ELF-1 (cell line): ENCODE results near the gene TMEM243.
A peak's percentile ranks its signal among the peaks of the same experiment; 100 is the strongest.
"Not testable (repeated sequence)": the region's sequence is repeated elsewhere in the genome, so short reads cannot be mapped to it uniquely, and the experiment has no call there.

Experiments used
- DNase-seq: peaks from one replicate; pipeline ENCODE4 v3.0.0-alpha.2; 2016; ENCODE audit warnings: low read depth, low spot score

TMEM243 gene

GRCh38 chr7:87219545-87220025 lies at the start of gene TMEM243:
TMEM243 (minus strand) TSS chr7:87219732; CDS start chr7:87219503, 229 bp downstream.
- peak; percentile 56 for DNase-seq

DNA sequence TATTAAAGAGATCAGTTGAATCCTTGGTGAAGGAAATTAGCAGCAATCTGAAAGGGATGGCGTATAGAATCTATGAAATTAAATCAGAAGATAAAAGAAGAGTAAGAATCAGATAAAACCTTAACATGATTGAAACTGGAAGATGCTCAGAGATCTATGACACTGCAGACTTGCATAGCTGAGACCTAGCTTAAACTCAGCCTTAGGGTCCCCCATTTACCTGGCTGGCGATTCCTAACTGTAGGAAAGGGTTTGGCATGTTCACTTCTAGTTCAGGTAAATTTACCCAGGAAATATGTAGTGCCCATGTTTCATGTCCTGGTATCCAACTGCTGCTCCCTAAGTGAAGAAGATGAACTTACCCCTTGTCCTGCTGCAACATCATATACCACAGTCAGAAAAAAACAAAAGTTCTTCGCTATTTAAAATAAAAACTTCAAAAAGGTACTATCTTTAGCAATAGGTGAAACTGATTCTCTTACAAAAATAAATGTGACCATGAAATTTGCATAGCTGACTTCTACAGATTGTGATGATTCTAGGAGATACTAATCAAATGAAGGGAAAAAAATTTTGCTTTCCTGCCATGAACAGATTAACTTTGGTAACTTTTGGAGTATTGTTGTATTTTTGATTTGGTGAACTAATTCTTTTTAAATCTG lies 47.8 kb upstream of the TMEM243 start:
- no peak for DNase-seq

DNA sequence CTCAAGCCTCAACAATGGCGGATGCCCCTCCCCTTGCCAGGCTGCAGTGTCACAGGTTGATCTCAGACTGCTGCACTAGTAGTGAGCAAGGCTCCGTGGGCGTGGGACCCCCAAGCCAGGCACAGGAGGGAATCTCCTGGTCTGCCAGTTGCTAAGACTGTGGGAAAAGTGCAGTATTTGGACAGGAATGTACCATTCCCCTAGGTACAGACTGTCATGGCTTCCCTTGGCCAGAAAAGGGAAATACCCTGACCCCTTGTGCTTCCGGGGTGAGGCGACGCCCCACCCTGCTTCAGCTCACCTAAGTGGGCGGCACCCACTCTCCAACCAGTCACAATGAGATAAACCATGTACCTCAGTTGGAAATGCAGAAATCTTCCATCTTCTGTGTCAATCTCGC lies 44.0 kb upstream of the TMEM243 start:
- DNase-seq: no peak

DNA sequence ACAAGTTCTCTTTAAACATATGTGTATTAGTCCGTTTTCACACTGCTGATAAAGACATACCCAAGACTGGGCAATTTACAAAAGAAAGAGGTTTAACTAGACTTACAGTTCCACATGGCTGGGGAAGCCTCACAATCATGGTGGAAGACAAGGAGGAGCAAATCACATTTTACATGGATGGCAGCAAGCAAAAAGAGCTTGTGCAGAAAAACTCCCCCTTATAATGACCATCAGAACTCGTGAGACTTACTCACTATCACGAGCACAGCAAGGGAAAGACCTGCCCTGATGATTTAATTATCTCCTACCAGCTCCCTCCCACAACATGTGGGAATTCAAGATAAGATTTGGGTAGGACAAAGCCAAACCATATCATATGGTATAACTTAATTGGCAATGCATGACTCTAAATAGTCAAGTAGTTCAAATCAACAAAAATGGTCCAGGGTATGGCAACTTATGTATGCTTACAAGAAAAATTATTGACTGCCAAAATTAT lies 34.1 kb upstream of the TMEM243 start:
- no peak for DNase-seq

DNA sequence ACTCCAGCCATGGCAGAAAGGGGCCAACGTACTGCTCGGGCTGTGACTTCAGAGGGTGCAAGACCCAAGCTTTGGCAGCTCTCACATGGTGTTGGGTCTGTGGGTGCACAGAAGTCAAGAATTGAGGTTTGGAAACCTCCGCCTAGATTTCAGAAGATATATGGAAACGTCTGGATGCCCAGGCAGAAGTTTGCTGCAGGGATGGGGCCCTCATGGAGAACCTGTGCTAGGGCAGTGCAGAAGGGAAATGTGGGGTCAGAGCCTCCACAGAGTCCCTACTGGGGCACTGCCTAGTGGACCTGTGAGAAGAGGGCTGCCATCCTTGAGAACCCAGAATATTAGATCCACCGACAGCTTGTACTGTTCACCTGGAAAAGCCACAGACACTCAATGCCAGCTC lies 26.1 kb upstream of the TMEM243 start:
- DNase-seq: not testable (repeated sequence)

DNA sequence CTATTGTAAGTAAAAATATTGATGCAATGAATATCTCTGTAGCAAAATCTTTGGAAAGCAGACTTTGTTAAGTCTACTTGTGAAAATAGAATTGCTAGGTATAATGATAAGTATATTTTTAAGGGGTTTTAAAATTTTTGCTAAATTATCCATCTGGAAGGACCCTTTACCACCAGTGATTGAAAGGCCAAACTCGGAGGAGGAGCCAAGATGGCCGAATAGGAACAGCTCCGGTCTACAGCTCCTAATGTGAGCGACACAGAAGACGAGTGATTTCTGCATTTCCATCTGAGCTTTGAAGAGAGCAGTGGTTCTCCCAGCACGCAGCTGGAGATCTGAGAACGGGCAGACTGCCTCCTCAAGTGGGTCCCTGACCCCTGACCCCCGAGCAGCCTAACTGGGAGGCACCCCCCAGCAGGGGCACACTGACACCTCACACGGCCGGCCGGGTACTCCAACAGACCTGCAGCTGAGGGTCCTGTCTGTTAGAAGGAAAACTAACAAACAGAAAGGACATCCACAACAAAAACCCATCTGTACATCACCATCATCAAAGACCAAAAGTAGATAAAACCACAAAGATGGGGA lies 19.0 kb upstream of the TMEM243 start:
- DNase-seq: not testable (repeated sequence)

DNA sequence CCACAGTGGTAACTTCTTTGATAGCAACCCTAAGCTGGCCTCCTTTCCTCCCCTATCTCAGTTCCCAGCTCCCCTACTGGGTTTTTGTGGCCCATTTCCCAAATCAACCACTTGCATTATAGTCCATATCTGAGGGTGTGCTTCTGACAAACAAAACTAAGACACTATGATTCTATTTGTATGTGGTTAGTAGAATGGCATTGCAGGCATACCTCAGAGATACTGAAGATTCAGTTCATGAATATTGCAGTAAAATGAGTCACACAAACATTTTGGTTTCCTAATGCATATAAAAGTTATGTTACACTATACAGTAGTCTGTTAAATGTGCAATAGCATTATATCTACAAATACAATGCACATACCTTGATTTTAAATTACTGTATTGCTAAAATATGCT lies 15.4 kb upstream of the TMEM243 start:
- no peak for DNase-seq

GRCh38 chr7:87231711-87232110 lies 12.2 kb upstream of the TMEM243 start:
- no peak for DNase-seq

GRCh38 chr7:87231258-87231657 lies 11.7 kb upstream of the TMEM243 start:
- DNase-seq: no peak

DNA sequence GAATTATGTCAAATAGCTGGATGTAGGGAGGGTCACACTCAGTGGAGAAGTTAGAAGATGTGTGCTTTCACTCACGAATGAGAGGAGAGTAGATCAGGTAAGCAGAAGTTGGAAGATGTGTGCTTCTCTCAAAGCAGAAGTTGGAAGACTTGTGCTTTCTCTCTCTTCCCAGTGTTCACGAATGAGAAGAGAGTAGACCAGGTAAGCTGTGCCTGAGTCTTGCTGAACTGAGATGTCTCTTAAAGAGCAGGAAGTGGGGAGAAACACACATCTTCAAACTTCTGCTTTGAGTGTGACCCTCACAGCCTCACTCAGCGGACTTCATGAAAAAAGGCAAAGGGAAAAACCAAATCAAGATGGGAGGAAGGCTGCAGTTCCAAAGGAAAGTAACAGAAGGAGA lies 7.0 kb upstream of the TMEM243 start:
- no peak for DNase-seq

- no peak for DNase-seq
Measured at GRCh38 chr7:87225696-87226095, 6.2 kb upstream of the TMEM243 start.

DNA sequence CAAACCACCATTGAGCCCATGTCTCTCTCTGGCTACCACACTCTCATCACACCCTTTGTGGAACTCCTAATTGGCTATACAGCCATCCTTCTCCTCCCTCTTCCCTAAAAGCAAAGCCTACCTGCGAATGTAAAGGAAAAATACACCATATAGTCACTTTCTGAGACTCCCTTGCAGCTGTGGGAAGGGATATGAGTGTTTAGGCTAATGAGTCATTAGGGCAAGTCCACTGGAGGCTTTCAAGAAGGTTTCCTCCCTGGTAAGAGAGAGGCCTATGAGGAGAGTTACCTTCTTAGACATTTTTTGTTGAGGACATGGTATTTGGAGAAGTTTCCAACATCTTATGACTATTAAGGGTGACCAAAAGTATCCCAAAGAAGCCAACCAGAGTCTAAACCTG lies 4.1 kb upstream of the TMEM243 start:
- no peak for DNase-seq

DNA sequence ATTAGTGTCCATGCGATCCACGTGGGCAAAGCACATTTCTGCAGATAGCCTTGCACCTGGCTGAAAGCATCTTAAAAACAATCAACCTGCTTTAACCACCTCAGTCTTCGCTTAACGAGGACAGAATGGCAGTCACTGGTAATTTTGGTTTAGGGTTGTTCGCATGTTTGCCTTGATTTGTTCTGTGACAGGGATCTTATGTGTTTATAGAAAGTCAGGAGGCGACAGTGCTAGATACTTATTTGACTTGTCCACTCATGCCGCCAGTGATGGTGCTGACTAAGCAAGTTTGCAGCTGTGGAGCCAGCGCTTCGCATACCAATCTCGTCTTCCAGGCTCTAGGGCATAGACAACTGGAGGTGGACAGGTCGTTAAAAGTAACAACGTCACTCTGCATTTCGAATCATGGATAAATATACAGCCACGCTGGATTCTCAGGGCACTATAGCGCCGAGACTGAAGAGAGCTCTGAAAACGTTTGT lies 1.2 kb upstream of the TMEM243 start:
- peak; percentile 48 for DNase-seq

DNA sequence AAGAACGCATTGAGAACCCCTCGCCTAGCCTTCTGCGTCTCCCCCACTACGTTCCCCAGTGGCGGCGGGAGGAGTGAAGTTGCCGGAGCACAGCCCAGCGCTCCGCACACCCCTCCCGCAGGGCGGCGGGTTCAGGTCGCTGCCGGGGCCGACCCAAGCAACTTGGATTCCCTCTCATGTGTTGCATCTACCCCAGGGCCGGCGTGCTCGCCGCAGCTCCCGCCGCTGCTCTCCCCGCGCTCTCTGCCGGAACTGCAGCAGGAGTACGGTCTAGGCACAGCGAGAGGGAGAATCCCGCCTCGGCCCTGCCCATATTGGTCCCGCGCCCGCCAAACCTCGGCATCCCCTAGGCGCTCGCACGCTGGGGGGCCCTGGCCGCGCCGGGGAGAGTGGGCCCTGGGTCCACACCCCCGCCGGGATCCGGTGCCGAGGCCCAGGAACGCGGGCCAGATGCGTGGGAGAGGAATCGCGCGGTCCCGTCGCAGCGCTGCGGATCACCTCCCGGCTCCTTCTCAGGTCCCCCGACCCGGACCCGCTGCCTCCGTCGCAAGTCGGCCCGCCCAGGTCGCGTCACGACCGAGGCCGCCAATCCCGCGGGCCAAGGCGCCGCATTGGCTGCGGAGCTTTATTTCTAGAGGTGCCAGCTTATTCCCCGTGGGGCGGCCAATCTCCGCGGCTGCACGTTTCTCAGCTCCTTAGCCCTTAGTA lies 648 bp upstream of the TMEM243 start:
- DNase-seq: peak; percentile 85

GRCh38 chr7:87218796-87219544 lies 562 bp downstream of the TMEM243 start:
- DNase-seq: peak; percentile 79

DNA sequence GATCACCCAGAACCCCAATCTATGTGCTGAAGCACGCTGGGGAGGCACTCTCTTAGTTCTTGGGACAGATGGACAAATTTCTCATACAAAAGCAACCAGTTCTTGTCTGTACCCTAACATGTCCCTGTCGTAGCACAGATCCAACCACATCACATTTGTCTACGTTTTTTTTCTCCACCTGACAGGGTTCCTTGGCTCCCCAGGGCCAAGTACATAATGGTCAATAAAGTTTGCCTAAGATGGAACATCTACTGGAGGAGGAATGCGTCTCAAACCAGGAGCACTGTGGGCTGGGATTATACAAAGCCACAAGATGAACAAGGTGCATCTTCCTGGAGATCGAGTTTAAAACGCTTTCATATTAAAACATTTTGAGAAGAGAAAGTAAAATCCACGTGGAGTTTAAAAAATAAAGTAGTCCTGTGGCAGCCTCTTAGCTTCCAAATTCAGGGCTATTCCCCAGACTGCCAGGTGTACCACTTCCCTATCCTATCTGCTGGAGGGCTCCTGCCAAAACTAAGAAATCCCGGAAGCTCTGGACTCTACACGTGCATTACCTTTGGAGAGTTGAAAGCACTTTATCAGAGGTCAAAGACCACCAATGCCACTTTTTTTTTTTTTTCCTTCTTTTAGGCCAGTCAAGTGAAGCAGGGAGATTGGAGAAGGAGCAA lies 1.4 kb downstream of the TMEM243 start:
- no peak for DNase-seq

GRCh38 chr7:87216701-87217508 lies 2.6 kb downstream of the TMEM243 start:
- DNase-seq: no peak

- no peak for DNase-seq
Measured at GRCh38 chr7:87215046-87215445, 4.5 kb downstream of the TMEM243 start.

GRCh38 chr7:87213811-87214210 lies 5.7 kb downstream of the TMEM243 start:
- no peak for DNase-seq

DNA sequence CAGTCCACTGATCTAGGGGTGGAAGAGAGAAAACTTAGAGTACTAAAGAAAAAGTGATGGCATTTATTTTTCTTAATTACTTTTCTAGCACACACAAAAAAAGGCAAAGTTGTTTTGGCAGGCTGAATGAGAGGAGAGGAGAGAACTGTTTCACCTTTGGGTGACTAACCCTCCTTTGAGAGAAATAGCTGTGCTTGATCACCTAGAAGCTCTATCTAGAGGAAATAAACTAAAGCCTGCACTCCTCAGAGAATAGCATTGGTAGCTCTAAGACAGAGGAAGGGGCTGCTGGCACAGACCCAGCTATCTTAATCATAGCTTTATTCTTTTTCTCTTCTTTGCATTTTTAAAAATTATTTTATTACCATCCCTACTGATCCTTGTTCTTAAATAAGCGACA lies 6.3 kb downstream of the TMEM243 start:
- DNase-seq: no peak
